Osteocyte (in vitro differentiated cells): ENCODE data around the gene ERGIC1. TPM values are rescaled to one million over a fixed set of nuclear protein-coding genes. Genes with fewer than 3 reads are reported as not detected.
A peak's percentile ranks its signal among the peaks of the same experiment; 100 is the strongest.
"Not testable (repeated sequence)": the region's sequence is repeated elsewhere in the genome, so short reads cannot be mapped to it uniquely, and the experiment has no call there.

Source experiments
- DNase-seq: peaks from one replicate; pipeline ENCODE4 v3.0.0; 2021; ENCODE audit warnings: mixed read lengths; ENCODE audit not compliant: unreplicated experiment; ENCODE audit errors: extremely low spot score
- H3K27ac Mint-ChIP-seq: one replicate; pipeline ENCODE4 v1.8.0; 2021; ENCODE audit warnings: mild to moderate bottlenecking, mixed read lengths; ENCODE audit not compliant: unreplicated experiment
- H3K27me3 Mint-ChIP-seq: one replicate; pipeline ENCODE4 v1.8.0; 2021; ENCODE audit warnings: mixed read lengths; ENCODE audit not compliant: unreplicated experiment
- H3K36me3 Mint-ChIP-seq: one replicate; pipeline ENCODE4 v1.8.0; 2021; ENCODE audit warnings: mixed read lengths; ENCODE audit not compliant: unreplicated experiment
- H3K4me1 Mint-ChIP-seq: one replicate; pipeline ENCODE4 v1.8.0; 2021; ENCODE audit warnings: mixed read lengths; ENCODE audit not compliant: unreplicated experiment
- H3K4me3 Mint-ChIP-seq: one replicate; pipeline ENCODE4 v1.8.0; 2021; ENCODE audit warnings: mild to moderate bottlenecking, moderate library complexity, mixed read lengths; ENCODE audit not compliant: unreplicated experiment
- H3K9me3 Mint-ChIP-seq: one replicate; pipeline ENCODE4 v1.8.0; 2021; ENCODE audit warnings: mixed read lengths; ENCODE audit not compliant: unreplicated experiment
- CTCF ChIP-seq: fragments of 200-600 bp; sonication (generic); IDR thresholded peaks from 2 replicates; pipeline ENCODE4 v1.5.0; 2021; ENCODE audit warnings: antibody characterized with exemption, mild to moderate bottlenecking, moderate library complexity
- total RNA-seq: library from RNA; stranded (reverse); gene quantifications from 2 replicates; pipeline ENCODE4 v1.2.1, GENCODE V29; 2021

The ERGIC1 gene
- total RNA-seq, 1 donor from 2014 or later = 174 TPM

GRCh38 chr5:172860520-172861443 lies 26.7 kb downstream of the ERGIC1 start:
- Mint-ChIP-seq H3K4me1 (peaks cover 79% of the 10 kb centered on the region), H3K4me3 (peak overlapping the region; percentile 22), H3K27me3 (no peaks in the 10 kb centered on the region), H3K36me3 (peaks cover 13% of the 10 kb centered on the region), H3K27ac (peak overlapping the region; percentile 94), H3K9me3 (no peaks in the 10 kb centered on the region)
- no peak for TF ChIP-seq CTCF
- DNase-seq = no peak

- no peak for DNase-seq
- Mint-ChIP-seq H3K4me3 (no peak overlapping the region), H3K4me1 (peaks cover 78% of the 10 kb centered on the region), H3K27ac (peak overlapping the region; percentile 94), H3K36me3 (peaks cover 8% of the 10 kb centered on the region), H3K27me3 (no peaks in the 10 kb centered on the region), H3K9me3 (no peaks in the 10 kb centered on the region)
- TF ChIP-seq CTCF = no peak
Measured at GRCh38 chr5:172861461-172861860, 27.4 kb downstream of the ERGIC1 start.

- Mint-ChIP-seq H3K36me3 (peaks cover 5% of the 10 kb centered on the region), H3K4me1 (peaks cover 80% of the 10 kb centered on the region), H3K27me3 (no peaks in the 10 kb centered on the region), H3K27ac (peak overlapping the region; percentile 67), H3K9me3 (no peaks in the 10 kb centered on the region), H3K4me3 (no peak overlapping the region)
- no peak for TF ChIP-seq CTCF
- no peak for DNase-seq
Measured at GRCh38 chr5:172862165-172862801, 28.2 kb downstream of the ERGIC1 start.

- Mint-ChIP-seq H3K4me1 (peaks cover 64% of the 10 kb centered on the region), H3K27ac (peak overlapping the region; percentile 23)
- not testable (repeated sequence) for H3K36me3 Mint-ChIP-seq, H3K27me3 Mint-ChIP-seq, H3K4me3 Mint-ChIP-seq, DNase-seq, H3K9me3 Mint-ChIP-seq
Measured at GRCh38 chr5:172864171-172864570, 30.1 kb downstream of the ERGIC1 start.

- Mint-ChIP-seq H3K9me3 (no peaks in the 10 kb centered on the region), H3K36me3 (peaks cover 3% of the 10 kb centered on the region), H3K4me3 (no peak overlapping the region), H3K27ac (no peak overlapping the region), H3K27me3 (no peaks in the 10 kb centered on the region), H3K4me1 (peaks cover 58% of the 10 kb centered on the region)
- no peak for TF ChIP-seq CTCF
- no peak for DNase-seq
Measured at GRCh38 chr5:172864747-172865146, 30.7 kb downstream of the ERGIC1 start.
